Stimulated activated CD4-positive, alpha-beta T cell treated with anti-CD3 and anti-CD28 coated beads, Interleukin-4, amount 100 ng/mL, for 4 hours (primary cell): ENCODE data around the gene LATS2.

Experiments
- DNase-seq, 2 experiments: peaks; one replicate each; pipeline ENCODE4 v3.0.0-alpha.2; 2020

The LATS2 gene

DNA sequence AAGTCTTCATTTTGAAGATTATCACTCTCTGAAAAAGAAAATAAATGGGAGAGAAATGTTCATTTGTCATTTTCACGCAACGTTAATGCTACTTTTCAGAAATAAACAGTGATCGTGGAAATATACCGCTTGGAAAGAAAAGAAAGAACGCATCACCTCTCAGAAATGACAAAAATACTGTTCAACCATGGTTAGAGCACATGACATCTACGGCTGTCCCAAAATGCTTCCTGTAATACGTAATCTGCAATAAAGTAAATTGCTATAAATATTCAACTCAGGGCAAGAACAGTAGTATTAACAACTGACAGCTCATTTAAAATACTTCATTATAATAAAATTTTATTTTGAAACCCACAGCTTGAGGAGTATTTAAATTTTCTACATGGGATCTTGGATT, 15.2 kb downstream of the LATS2 start:
- no peak for DNase-seq

DNA sequence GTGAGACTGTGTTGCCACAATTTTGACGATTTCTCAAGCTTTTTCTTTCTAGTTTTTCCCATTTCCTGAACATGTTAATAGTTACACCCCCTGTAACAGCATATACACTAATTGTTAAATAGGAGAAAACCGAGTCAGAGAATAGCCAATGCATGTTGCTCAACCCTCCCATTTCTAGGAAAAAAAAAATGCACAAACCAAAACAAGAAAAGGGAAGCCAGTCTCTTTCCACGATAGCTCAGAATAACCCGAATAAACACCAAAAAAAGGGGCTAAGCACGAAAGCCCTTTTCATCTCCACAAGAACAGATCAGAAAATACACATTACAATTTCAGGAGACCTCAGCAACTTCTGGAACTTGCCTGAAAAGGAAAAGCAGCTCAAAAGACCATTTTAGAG, 16.3 kb downstream of the LATS2 start:
- DNase-seq: no peak

DNA sequence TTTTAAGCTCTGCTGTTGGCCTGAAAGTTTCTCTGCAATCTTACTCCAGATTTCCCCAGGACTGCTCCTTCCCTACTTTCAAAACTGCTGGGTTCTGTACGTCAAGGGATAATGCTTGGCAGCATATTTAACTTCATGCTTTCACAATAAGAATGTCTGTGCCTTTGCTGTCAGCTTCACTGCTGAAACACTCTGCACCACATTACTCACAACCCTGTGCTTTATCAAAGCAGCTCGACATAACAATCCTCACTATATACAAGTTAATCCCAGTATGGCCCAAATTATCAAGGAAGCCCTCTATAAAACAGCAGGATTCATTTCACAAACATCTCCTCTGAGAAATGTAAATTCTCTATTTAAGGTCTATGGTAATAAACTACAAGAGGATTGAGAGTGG, 17.5 kb downstream of the LATS2 start:
- no peak for DNase-seq

DNA sequence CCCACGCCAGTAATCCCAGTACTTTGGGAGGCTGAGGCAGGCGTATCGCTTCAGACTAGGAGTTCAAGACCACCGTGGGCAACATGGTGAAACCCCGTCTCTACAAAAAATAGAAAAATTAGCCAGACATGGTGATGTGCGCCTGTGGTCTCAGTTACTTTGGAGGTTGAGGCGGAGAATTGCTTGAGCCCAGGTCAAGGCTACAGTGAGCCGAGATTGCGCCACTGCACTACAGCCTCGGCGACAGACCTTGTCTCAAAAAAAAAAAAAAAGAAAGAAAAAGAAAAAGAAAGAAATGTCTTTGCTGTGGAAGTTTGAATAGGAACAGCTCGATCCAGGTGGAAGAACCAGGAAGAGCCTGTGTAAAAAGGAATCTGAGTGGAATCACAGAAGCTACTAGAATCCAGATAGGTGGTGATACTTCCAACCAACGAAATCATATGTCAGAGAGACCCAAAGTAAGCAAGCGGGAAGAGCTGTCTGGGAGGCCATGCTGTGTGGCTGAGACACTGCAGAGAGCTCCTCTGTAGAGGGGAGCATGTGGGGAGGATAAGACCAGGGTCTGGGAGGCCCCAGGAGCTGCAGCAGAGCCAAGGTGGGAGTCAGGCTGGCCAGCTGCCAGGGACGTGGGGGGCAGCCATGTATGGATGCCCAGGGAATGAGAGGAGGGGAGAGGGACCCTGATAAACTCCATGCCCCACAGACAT, 21.1 kb downstream of the LATS2 start:
- no peak for DNase-seq

DNA sequence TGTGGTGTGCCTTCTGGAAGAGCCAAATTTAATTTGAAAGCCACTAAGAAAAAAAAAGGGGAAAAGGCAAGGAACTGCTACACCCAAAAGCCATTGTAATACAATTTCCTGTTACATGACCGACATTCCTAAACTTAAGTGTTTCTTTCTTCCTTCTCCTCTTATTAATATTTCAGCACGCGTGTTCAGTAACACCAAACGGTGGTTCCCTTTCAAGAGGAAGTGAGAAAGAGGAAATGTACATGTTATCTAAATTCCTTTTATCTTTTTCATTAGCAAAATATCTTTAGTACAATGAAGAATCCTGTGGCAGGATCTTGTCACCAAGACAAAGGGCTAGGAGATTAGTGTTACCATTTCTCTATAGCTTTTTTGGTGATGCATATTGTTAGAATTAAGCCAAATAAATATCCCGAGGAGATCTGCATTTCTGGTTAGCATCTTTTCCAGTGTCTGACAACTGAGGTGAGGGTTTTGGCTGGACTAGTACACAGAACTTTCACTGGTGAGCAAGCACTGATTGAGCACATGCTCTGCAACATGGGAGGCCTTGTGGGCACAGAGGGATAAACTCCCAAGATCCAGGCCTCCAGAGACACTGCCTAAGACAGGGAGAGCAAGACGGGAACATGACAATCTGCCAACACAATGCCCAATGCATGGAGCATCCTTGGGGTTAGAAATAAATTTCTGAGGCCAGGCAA, 22.1 kb downstream of the LATS2 start:
- no peak for DNase-seq

DNA sequence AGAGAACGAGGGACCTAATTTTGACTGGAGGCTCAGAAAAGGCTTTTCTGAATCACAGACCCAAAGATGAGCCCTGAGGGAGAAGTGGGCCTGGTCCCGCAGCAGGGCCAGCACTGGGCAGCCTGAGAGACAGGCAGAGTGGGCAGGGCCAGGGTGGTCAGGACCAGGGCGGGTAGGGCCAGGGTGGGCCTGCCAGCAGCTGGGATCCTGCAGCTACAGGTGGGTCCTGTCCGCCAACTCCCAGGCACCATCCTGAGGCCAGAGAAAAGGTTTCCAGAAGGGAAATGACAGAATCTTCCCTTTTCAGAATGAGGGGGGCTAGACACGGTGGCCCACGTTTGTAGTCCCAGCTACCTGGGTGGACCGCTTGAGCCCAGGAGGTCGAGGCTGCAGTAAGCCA, 23.7 kb downstream of the LATS2 start:
- DNase-seq: no peak

DNA sequence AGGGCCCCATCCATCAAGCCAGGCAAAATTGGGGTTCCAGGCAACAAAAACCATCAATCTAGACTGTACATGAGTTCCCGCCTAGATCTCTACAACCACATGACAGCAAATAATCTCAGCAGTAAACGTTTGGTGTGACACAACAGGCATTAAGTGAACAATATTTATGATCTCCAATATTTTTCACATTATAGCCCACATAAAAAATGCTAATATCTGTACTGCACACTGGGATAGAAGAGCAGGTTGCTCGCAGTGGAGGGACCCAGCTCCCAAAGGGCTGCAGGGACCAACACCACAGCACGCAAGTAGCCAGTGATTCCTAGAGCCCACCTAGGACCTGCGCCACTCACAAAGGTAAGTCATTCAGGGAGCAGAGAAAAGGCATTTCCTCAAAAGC, 25.9 kb downstream of the LATS2 start:
- no peak for DNase-seq

DNA sequence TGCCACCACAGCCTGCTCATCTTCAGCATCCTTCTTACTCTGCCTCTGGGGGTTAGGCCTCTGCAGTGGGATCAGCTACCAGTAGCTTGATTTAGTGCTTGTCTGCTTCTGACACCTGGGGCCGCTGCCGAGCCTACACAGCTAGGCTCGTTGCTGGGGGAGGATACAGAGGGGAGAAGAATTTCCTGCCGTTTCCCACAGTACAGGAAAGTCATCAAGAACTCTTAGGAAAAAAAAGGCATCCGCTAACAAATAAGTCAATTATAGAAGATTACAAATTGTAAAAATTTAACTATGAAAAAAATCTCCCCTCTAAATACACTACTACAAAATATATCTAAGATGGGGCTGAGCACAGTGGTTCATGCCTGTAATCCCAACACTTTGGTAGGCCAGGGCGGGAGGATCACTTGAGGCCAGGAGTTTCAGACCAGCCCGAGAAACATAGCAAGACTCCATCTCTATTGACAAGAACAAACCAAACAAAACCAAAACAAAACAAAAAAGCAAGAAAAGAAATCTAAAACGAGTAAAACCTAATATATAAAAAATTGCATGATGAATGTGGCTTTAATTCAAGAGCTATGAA, 26.7 kb downstream of the LATS2 start:
- no peak for DNase-seq

DNA sequence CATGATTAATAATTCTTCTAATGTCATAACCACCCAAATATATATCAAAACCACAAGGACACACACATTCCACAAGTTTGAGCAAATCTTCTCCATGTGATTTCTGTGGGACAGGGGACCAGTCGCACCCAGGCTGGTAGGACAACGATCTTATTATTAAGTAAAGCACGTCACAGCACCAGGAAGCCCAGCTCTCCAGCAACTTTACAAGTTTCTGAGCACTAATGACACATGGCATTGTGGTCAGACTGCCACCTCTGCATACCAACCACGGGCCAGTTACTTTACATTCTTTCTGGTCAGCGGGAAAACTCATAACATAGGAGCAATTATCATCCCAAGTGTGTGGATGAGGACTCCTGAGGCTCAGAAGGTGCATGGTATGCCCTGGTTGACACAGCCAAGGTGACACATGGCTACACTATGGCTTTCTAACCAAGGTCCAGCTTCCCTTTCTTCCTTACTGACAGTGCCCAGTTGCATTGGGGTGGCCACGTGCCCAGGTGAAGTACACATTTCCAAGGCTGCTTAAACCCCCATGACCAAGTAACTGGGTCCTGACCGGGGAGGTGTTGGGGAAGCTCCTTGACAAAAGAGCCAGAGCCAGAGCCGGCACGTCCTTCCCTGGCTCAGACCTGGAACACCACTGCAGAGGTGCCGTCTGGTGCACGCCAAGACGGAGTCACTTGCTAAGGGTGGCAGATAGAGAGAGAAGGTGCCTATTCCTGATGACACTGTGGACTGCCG, 27.4 kb downstream of the LATS2 start:
- no peak for DNase-seq

DNA sequence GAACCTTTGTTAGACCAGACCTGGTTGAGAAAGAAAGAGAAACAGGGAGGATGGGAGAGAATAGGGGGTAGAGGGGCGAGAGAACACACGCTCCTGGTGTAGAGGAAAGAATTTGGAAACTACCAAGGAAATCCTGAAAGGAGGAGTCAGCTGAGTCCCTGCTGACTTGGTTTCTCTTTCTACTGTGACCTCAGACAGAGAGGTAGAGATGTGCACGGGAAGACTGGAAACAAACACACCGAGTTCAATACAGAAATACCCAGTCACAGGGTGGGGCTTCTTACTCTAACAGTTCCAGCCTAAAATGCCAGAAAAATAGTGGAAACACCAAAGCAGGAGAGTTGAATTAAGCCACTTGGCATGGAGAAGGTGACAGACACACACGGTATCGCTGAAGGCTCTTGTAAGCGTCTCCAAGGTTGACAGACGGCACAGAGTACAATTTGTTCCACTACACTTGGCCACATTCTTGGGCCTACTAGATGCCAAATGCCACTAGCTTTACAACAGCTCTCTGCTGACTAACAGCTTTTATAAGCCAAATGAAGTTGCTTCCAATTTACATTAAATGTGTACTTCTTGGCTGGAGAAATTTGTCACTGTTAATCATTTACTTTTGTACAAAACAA, 28.1 kb downstream of the LATS2 start:
- DNase-seq: no peak

DNA sequence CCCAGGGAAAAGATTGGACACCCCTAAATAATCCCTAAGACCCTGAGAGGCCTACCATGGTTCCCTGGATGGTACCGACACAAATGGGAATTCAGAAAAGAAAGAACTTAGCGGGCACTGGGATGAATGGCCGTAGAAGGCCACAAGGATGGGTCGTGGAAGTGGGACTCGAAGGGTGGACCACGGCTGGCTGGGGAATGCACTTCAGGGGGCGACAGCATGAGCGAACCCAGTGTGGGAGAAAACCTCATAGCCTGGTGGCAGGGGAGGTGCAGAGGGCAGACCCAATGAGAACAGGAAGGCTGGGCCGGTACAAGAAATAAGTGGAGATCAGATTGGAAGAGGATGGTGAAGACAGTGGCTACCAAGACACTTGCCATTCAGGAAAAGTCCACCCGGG, 28.7 kb downstream of the LATS2 start:
- DNase-seq: no peak

DNA sequence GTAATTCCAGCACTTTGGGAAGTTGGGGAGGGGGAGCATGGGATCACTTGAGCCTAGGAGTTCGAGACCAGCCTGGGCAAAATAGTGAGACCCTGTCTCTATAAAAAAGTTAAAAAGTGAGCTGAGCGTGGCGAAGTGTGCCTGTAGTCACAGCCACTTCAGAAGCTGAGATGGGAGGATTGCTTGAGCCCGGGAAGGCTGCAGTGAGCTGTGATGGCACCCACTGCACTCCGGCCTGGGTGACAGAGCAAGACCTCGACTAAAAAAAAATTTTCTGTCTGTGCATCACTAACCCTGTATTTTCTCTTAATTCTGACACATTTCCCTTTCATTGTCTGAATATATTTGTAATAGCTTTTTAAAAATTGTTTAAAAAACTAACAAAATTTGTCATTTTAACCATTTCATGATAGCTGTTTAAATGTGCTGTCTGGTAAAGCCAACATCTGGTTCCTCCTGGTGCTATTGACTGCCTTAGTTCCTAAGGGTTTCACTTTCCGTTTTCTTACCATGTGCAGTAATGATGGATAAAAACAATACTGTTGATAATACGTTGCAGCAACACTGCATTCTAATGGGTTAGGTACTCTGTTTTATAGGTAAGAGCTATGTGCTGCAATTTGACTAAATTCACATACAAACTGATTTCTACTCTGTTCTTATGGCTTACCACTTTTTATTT, 29.7 kb downstream of the LATS2 start:
- no peak for DNase-seq

DNA sequence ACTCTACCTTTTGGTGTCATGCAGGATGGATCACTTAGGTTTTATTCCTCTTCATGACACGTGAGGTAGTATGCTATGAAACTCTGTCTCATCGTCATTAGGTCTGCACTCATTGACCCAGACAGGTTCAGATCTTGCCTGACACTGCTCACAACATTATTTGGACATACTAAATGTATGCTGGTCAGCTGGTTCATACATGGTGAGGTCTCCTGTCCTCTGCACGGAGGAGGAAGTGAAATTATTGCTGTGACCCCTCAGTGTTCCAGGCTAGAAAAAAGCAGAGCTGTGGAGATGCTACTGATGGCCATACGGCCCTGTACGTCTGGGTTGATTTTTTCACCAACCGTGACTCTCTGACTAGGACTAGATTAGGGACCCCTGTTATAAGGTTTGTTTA, 35.8 kb downstream of the LATS2 start:
- no peak for DNase-seq

DNA sequence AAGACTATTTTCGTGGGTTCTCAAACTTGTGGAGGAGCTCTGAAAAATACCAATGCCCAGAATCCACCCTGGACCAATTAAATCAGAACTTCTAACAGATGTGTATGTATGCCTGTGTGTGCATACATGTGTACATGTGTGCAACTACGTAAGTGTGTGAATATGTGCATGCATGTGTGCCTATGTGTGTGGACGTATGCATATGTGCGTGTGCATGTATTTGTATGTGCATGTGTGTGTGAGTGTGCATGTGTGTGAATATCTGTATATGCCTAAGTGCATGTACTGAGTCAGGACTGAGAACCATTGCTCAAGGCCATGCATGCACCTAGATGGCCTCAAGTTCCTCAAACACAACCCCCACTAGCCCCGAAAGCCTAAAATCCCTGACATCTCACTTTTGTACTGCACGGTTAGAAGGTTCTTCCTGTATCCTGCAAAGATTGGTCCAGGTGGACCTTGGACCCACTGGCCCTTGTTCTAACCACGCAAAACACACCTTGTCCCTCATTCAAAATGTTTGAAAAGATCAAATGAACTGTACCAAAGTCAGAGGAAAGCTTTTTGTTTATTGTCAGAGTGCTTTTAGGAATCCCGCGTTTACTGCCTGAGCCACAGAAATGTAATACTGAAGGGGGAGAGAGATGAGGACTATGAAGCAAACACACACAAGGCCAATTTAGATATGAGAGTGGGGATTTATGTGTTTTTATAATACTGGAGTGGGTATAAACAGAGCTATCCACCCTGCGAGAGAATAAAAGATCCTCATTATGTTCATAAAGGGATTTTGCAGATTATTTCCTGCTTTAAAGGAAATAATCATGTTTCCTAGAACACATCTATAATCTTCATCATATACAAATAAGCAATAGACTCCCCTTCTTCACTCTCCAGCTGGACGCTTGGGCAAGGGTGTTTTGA, 39.1 kb downstream of the LATS2 start:
- no peak for DNase-seq

DNA sequence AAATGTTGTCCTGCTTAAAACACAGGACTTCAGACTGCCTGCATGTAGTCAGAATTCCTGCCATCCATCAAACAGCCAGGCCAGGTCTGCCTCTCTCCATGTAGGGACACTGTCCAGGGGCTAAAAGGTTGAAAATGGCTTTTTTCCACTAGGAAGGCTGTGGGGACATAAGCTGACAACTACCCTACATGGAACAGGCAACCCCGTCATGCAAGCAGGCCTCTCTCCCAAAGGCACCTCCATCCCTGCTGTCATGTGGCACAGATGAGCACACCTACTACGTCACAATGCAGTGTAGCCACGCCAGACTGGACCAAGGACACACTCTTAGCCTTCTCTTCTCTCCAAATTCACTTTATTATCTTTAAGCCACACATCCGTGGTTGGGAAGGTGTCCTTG, 40.8 kb downstream of the LATS2 start:
- DNase-seq: no peak

DNA sequence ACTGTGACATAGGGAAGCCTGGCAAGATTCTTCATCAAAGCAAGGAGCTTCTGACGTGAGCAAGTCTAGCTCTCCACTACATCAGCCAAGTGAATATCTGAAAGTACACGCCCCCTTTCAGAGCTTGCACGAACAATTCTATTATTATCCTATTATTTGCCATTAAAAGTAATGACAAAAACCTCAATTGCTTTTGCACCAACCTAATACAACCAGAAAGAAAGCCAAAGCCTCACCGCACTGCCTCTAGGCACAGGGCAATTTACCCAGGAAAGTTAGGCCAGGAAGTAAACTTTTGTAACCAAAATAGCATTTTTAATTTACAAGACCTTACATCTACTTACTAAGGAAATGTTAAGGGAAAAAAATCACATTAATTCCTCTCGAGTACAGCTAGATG, 41.2 kb downstream of the LATS2 start:
- DNase-seq: no peak

DNA sequence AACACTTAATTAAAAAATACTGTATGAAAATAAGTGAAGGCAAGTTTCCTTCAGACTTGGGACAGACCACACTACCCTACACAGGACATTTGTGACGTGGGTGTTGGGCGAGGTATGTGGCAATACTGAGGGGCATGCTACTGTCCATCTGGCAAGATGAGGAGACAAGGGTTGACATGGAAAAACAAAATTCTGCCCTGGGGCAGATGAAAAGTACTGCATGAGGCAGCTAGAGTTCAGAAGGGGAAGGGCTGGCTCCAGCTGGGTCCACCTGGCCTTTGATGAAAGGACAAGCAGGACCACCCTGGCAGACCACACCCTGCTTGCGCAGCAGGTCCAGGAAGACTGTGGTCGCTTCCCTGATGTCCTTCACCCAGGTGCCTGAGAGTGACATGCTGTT, 43.2 kb downstream of the LATS2 start:
- no peak for DNase-seq

DNA sequence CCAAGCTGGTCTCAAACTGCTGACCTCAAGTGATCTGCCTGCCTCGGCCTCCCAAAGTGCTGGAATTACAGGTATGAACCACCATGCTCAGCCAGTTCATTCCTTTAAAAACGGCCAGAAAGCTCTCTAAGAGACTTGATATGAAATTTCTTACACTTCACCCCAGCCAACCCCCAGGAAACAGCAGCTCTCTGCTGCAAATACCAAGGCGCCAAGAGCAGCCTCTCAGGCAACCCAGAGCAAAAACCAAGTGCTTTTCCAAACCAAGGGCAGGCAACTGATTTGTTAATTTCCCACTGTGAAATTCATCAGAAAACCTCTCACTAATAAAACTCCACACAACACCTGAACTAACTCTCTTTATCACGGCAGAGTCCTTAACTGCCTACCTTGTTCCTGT, 44.9 kb downstream of the LATS2 start:
- no peak for DNase-seq

DNA sequence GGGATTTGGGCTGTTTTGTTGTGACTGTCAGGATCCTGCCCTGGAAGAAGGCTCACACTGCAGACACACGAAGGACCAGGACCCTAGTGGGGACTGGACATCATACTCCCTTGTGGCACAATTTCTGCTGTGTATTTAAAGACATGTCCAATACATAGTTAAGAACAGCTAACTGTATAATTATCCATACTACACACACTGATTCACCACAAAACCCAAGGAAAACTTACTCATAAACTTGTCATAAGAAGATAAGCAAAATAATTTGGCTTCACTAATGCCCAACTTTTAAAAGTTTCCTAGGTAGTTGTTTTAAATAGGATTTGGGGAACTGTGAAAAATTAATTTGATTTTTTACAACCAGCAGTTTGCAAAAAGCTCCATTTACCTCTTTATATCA, 46.1 kb downstream of the LATS2 start:
- no peak for DNase-seq

DNA sequence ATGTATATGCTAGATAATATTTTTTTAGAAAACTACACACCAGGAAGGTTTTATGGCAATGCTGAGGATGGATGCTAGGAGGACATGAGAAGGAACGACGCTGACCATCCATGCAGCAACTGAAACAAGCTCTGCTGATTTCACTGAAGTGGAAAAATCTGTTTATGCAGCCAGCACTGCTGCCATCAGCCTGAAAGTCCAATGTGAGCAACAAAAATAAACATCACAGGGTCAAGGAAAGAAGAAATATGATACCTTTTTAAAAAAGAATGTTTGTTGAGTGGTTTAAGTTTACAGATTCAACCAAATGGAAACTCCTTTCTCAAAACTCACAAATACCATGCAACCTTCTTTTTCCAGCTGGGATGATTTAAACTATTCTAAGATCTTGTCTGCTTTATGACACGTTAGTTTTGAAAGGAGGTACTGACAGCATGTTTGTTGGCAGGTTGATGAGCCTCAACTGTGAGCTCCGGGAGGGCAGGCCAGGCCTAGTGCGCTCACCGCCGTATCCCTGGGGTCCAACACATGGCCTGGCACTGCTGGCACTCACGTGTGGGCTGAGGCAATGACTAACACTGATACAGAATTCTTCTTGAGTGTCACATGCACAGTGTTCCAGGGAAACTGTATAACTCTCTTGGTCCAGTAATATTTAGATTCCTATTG, 46.8 kb downstream of the LATS2 start:
- no peak for DNase-seq

DNA sequence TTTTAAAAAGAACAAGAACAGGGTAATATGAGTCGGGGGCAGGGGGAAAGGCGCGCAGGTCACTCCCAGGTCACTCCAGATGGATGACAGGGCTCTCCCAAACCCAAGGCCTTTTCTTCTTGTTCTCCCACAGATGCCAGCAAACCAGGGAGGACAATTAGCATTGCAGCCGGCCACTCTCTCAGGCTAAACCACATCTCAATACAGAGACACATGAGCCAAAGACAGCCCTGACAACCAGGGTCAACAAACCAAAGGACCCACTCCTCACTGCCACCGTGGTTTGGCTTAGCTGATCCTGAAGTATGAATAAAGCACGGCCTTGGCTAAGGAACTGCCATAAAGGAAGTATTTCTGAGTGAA, 47.3 kb downstream of the LATS2 start:
- DNase-seq: no peak
